ENCODE data around the gene MBNL2.
"Not testable (repeated sequence)": the region's sequence is repeated elsewhere in the genome, so short reads cannot be mapped to it uniquely, and the experiment has no call there.

Gene MBNL2

GRCh38 chr13:97347255-97347932, 125.3 kb downstream of the MBNL2 start:
- Histone ChIP-seq H3K4me1 (ENCODE audit: control insufficient read depth, insufficient read depth, low read length, poor library complexity, severe bottlenecking) (no peaks in the 10 kb centered on the region), H3K4me3 (ENCODE audit: extremely low read depth, insufficient read depth, low read length, poor library complexity, severe bottlenecking) (no peak overlapping the region), H3K36me3 (ENCODE audit: control insufficient read depth, insufficient read depth, low read length) (peaks cover 77% of the 10 kb centered on the region), H3K9me3 (ENCODE audit: control insufficient read depth, low read length) (peaks cover 9% of the 10 kb centered on the region), H3K27ac (ENCODE audit: low read depth, low read length, severe bottlenecking) (no peak overlapping the region)
- WGBS, 2 experiments (ENCODE audit: insufficient coverage in 2 of 2): 86 to 94% methylated on average over 5 to 6 of the region's 9 CpGs

GRCh38 chr13:97348569-97349100, 126.5 kb downstream of the MBNL2 start:
- no peak overlapping the region for H3K27ac ChIP-seq (ENCODE audit: low read depth, low read length, severe bottlenecking)
- H3K4me3 ChIP-seq (ENCODE audit: extremely low read depth, insufficient read depth, low read length, poor library complexity, severe bottlenecking): no peak overlapping the region
- H3K9me3 ChIP-seq (ENCODE audit: control insufficient read depth, low read length): peaks cover 9% of the 10 kb centered on the region
- 94 to 95% methylated on average over 3 to 5 of the region's 5 CpGs for WGBS, 2 experiments (ENCODE audit: insufficient coverage in 2 of 2)
- peaks cover 77% of the 10 kb centered on the region for H3K36me3 ChIP-seq (ENCODE audit: control insufficient read depth, insufficient read depth, low read length)
- no peaks in the 10 kb centered on the region for H3K4me1 ChIP-seq (ENCODE audit: control insufficient read depth, insufficient read depth, low read length, poor library complexity, severe bottlenecking)

- not testable (repeated sequence) for H3K9me3 ChIP-seq (ENCODE audit: control insufficient read depth, low read length); H3K27ac ChIP-seq (ENCODE audit: low read depth, low read length, severe bottlenecking)
- WGBS, 2 experiments (ENCODE audit: insufficient coverage in 2 of 2): no CpG with 5 or more reads among the region's 1 CpG
Measured at GRCh38 chr13:97352012-97352411, 129.9 kb downstream of the MBNL2 start.

GRCh38 chr13:97352815-97353214, 130.7 kb downstream of the MBNL2 start:
- H3K27ac ChIP-seq (ENCODE audit: low read depth, low read length, severe bottlenecking): no peak overlapping the region

More at GRCh38 chr13:97352012-97352411, 129.9 kb downstream of the MBNL2 start:
- H3K4me1 ChIP-seq (ENCODE audit: control insufficient read depth, insufficient read depth, low read length, poor library complexity, severe bottlenecking); H3K4me3 ChIP-seq (ENCODE audit: extremely low read depth, insufficient read depth, low read length, poor library complexity, severe bottlenecking): not testable (repeated sequence)
- H3K36me3 ChIP-seq (ENCODE audit: control insufficient read depth, insufficient read depth, low read length): peaks cover 83% of the 10 kb centered on the region

GRCh38 chr13:97353927-97354675, 132.0 kb downstream of the MBNL2 start:
- Histone ChIP-seq H3K4me3 (ENCODE audit: extremely low read depth, insufficient read depth, low read length, poor library complexity, severe bottlenecking) (no peak overlapping the region), H3K36me3 (ENCODE audit: control insufficient read depth, insufficient read depth, low read length) (peaks cover 74% of the 10 kb centered on the region), H3K27ac (ENCODE audit: low read depth, low read length, severe bottlenecking) (no peak overlapping the region), H3K4me1 (ENCODE audit: control insufficient read depth, insufficient read depth, low read length, poor library complexity, severe bottlenecking) (no peaks in the 10 kb centered on the region), H3K9me3 (ENCODE audit: control insufficient read depth, low read length) (peaks cover 9% of the 10 kb centered on the region)
- 92 to 100% methylated on average over 2 to 3 of the region's 4 CpGs for WGBS, 2 experiments (ENCODE audit: insufficient coverage in 2 of 2)

More at GRCh38 chr13:97352815-97353214, 130.7 kb downstream of the MBNL2 start:
- Histone ChIP-seq H3K4me1 (ENCODE audit: control insufficient read depth, insufficient read depth, low read length, poor library complexity, severe bottlenecking) (no peaks in the 10 kb centered on the region), H3K4me3 (ENCODE audit: extremely low read depth, insufficient read depth, low read length, poor library complexity, severe bottlenecking) (no peak overlapping the region), H3K36me3 (ENCODE audit: control insufficient read depth, insufficient read depth, low read length) (peaks cover 80% of the 10 kb centered on the region), H3K9me3 (ENCODE audit: control insufficient read depth, low read length) (peaks cover 9% of the 10 kb centered on the region)

GRCh38 chr13:97354808-97355207, 132.7 kb downstream of the MBNL2 start:
- H3K27ac ChIP-seq (ENCODE audit: low read depth, low read length, severe bottlenecking): no peak overlapping the region
- no peaks in the 10 kb centered on the region for H3K4me1 ChIP-seq (ENCODE audit: control insufficient read depth, insufficient read depth, low read length, poor library complexity, severe bottlenecking)
- peaks cover 9% of the 10 kb centered on the region for H3K9me3 ChIP-seq (ENCODE audit: control insufficient read depth, low read length)
- H3K4me3 ChIP-seq (ENCODE audit: extremely low read depth, insufficient read depth, low read length, poor library complexity, severe bottlenecking): no peak overlapping the region
- peaks cover 67% of the 10 kb centered on the region for H3K36me3 ChIP-seq (ENCODE audit: control insufficient read depth, insufficient read depth, low read length)
- 98 to 99% methylated on average over 3 to 5 of the region's 5 CpGs for WGBS, 2 experiments (ENCODE audit: insufficient coverage in 2 of 2)

GRCh38 chr13:97356592-97356991, 134.5 kb downstream of the MBNL2 start:
- Histone ChIP-seq H3K36me3 (ENCODE audit: control insufficient read depth, insufficient read depth, low read length) (peaks cover 65% of the 10 kb centered on the region), H3K9me3 (ENCODE audit: control insufficient read depth, low read length) (no peaks in the 10 kb centered on the region), H3K27ac (ENCODE audit: low read depth, low read length, severe bottlenecking) (no peak overlapping the region), H3K4me3 (ENCODE audit: extremely low read depth, insufficient read depth, low read length, poor library complexity, severe bottlenecking) (no peak overlapping the region), H3K4me1 (ENCODE audit: control insufficient read depth, insufficient read depth, low read length, poor library complexity, severe bottlenecking) (no peaks in the 10 kb centered on the region)
- 89 to 90% methylated on average over 6 of the region's 8 CpGs for WGBS, 2 experiments (ENCODE audit: insufficient coverage in 2 of 2)

- no peaks in the 10 kb centered on the region for H3K4me1 ChIP-seq (ENCODE audit: control insufficient read depth, insufficient read depth, low read length, poor library complexity, severe bottlenecking)
- H3K4me3 ChIP-seq (ENCODE audit: extremely low read depth, insufficient read depth, low read length, poor library complexity, severe bottlenecking): no peak overlapping the region
- 20 to 24% methylated on average over 1 to 5 of the region's 8 CpGs for WGBS, 2 experiments (ENCODE audit: insufficient coverage in 2 of 2)
- H3K27ac ChIP-seq (ENCODE audit: low read depth, low read length, severe bottlenecking): no peak overlapping the region
- H3K36me3 ChIP-seq (ENCODE audit: control insufficient read depth, insufficient read depth, low read length): peaks cover 60% of the 10 kb centered on the region
- H3K9me3 ChIP-seq (ENCODE audit: control insufficient read depth, low read length): no peaks in the 10 kb centered on the region
Measured at GRCh38 chr13:97359181-97360057, 137.3 kb downstream of the MBNL2 start.

- H3K4me1 ChIP-seq (ENCODE audit: control insufficient read depth, insufficient read depth, low read length, poor library complexity, severe bottlenecking): no peaks in the 10 kb centered on the region
Measured at GRCh38 chr13:97360610-97361009, 138.5 kb downstream of the MBNL2 start.

GRCh38 chr13:97364031-97364430, 141.9 kb downstream of the MBNL2 start:
- Histone ChIP-seq H3K4me1 (ENCODE audit: control insufficient read depth, insufficient read depth, low read length, poor library complexity, severe bottlenecking) (peaks cover 15% of the 10 kb centered on the region), H3K27ac (ENCODE audit: low read depth, low read length, severe bottlenecking) (no peak overlapping the region), H3K4me3 (ENCODE audit: extremely low read depth, insufficient read depth, low read length, poor library complexity, severe bottlenecking) (no peak overlapping the region)

More at GRCh38 chr13:97360610-97361009, 138.5 kb downstream of the MBNL2 start:
- 92 to 94% methylated on average over 3 of the region's 4 CpGs for WGBS, 2 experiments (ENCODE audit: insufficient coverage in 2 of 2)
- Histone ChIP-seq H3K36me3 (ENCODE audit: control insufficient read depth, insufficient read depth, low read length) (peaks cover 65% of the 10 kb centered on the region), H3K4me3 (ENCODE audit: extremely low read depth, insufficient read depth, low read length, poor library complexity, severe bottlenecking) (no peak overlapping the region), H3K9me3 (ENCODE audit: control insufficient read depth, low read length) (no peaks in the 10 kb centered on the region), H3K27ac (ENCODE audit: low read depth, low read length, severe bottlenecking) (no peak overlapping the region)

More at GRCh38 chr13:97364031-97364430, 141.9 kb downstream of the MBNL2 start:
- peaks cover 76% of the 10 kb centered on the region for H3K36me3 ChIP-seq (ENCODE audit: control insufficient read depth, insufficient read depth, low read length)
- no peaks in the 10 kb centered on the region for H3K9me3 ChIP-seq (ENCODE audit: control insufficient read depth, low read length)
- 100% methylated on average over 1 of the region's 1 CpG; no CpG with 5 or more reads in 1 of the 2 experiments for WGBS, 2 experiments (ENCODE audit: insufficient coverage in 2 of 2)
